Kidney epithelial cell (primary cell): ENCODE results near the gene MYCBPAP. TPM values are rescaled to one million over a fixed set of nuclear protein-coding genes. Genes with fewer than 3 reads are reported as not detected.
"Not testable (repeated sequence)": the region's sequence is repeated elsewhere in the genome, so short reads cannot be mapped to it uniquely, and the experiment has no call there.

ENCODE experiments used
- DNase-seq: peaks from one replicate; pipeline ENCODE4 v3.0.0-alpha.2; 2010; ENCODE audit warnings: low read depth
- H3K27me3 ChIP-seq: 2 replicates; pipeline ENCODE4 v1.6.0; 2011; ENCODE audit warnings: low read length; ENCODE audit not compliant: control insufficient read depth, insufficient read depth
- H3K36me3 ChIP-seq: 2 replicates; pipeline ENCODE4 v1.5.1; 2011; ENCODE audit warnings: low read length; ENCODE audit not compliant: control insufficient read depth, insufficient read depth
- H3K4me3 ChIP-seq: 2 replicates; pipeline ENCODE4 v1.5.1; 2011; ENCODE audit warnings: low read depth, mild to moderate bottlenecking, control low read depth, low read length
- total RNA-seq: library from RNA; depleted of rRNA; stranded (reverse); fragments of >200 nt; gene quantifications from 2 replicates; pipeline ENCODE4 v1.2.3, GENCODE V29; 2015
- TF ChIP-seq, protein P1 (sequence below): IDR thresholded peaks from 2 replicates; pipeline ENCODE4 v1.5.1; 2011; ENCODE audit warnings: mild to moderate bottlenecking, moderate library complexity, low read length, control low read depth, inconsistent platforms; ENCODE audit not compliant: insufficient read depth, poor library complexity, severe bottlenecking

The MYCBPAP gene
- total RNA-seq, 1 donor from 2014 or later: 0.50 TPM

DNA sequence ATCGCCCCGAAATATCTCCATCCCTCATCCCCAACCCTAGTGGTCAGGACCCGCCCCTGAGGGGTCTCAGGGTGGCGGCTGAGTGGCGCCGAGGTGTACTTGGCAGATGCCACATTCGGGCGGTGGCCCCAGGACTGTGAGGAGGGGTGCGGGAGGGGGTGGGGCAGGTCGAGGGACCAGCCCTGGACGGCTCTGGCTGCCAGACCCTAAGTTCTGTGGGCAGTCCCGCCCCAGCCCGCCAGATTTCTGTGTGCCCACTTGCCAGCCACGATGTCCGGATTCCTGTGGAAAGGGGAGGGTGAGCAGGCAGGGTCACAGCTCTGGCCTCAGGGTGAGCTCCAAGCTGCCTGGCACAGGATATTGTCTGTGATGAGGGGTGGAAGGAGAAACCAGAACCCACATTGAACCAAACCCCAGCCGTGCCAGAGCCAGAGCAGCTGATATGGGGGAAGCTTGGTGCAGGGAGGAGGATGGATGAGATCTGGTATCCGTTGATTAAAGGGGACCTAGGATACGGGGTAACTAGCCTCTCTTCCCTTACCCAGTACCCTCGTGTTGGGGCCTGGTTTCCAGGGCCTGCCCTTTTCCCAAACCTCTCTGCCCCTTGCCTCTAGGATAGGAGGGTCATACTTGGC is 38.5 kb upstream of the MYCBPAP start:
- DNase-seq: no peak
- TF ChIP-seq, protein P1, sequence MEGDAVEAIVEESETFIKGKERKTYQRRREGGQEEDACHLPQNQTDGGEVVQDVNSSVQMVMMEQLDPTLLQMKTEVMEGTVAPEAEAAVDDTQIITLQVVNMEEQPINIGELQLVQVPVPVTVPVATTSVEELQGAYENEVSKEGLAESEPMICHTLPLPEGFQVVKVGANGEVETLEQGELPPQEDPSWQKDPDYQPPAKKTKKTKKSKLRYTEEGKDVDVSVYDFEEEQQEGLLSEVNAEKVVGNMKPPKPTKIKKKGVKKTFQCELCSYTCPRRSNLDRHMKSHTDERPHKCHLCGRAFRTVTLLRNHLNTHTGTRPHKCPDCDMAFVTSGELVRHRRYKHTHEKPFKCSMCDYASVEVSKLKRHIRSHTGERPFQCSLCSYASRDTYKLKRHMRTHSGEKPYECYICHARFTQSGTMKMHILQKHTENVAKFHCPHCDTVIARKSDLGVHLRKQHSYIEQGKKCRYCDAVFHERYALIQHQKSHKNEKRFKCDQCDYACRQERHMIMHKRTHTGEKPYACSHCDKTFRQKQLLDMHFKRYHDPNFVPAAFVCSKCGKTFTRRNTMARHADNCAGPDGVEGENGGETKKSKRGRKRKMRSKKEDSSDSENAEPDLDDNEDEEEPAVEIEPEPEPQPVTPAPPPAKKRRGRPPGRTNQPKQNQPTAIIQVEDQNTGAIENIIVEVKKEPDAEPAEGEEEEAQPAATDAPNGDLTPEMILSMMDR: no peak
- peaks cover 39% of the 10 kb centered on the region for H3K27me3 ChIP-seq
- no peaks in the 10 kb centered on the region for H3K36me3 ChIP-seq
- no peak overlapping the region for H3K4me3 ChIP-seq

DNA sequence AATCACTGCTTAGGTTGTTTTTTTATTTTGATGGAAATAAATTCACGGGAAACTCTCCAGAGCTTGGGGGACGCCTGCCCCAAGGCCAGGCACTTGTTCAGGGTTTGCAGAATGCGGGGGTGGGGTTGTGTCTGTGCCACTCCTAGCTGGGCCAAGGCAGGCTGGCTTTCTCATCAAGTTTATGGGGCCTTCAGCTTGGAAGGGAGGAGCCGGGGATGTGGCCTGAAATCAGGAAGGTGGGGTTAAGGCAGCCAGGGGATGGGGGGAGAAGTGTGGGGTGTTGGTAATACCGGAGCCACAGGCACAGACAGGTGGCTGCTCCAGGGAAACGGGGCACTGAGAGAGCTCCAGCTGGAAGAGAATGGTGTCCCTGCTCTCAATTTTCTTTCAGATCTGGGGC is 37.8 kb upstream of the MYCBPAP start:
- H3K36me3 ChIP-seq: no peaks in the 10 kb centered on the region
- TF ChIP-seq, protein P1: no peak

DNA sequence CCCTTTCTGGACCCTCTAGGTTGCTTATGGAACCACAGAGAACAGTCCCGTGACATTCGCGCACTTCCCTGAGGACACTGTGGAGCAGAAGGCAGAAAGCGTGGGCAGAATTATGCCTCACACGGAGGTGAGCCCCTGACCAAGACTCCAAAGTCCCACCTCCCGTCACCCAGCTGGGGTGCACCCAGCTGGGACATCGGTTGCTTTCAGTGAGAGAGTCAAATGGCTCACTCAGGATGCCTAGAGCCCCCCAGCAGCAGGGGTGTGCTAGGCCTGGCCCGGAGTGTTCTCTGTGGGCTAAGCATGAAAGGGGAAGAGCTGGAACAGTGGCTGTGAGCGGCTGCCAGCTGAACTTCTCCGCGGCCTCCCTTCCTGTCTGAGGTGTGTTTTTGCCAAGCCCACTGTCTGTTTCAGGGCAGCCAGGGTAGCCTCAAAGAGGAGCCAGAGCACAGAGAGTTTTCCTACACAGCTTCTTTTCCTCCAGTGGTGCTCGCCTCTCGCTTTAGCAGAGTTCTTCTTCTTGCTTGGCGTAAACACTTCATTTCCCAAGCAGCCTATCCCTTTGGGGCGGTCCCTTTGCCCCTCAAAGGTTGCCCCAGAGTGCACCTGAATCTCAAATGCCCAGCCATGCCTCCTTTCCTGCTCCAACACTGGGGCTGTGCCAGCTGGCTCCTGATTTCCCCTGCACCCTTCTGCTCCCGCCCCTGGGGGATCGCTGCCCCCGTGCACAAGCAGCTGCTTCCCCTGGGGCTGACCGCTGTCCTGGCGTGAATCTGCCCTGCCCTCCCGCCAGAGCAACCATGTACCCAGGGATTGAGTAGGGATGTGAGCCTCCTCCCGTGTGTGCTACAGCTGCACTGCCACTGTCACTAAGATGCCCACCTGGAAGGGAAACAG is 37.0 kb upstream of the MYCBPAP start:
- H3K36me3 ChIP-seq: no peaks in the 10 kb centered on the region
- TF ChIP-seq, protein P1: no peak
- H3K27me3 ChIP-seq: peaks cover 39% of the 10 kb centered on the region
- no peak for DNase-seq
- H3K4me3 ChIP-seq: no peak overlapping the region

More for the DNA sequence above, 37.8 kb upstream of the MYCBPAP start:
- no peak overlapping the region for H3K4me3 ChIP-seq
- DNase-seq: no peak
- peaks cover 39% of the 10 kb centered on the region for H3K27me3 ChIP-seq

DNA sequence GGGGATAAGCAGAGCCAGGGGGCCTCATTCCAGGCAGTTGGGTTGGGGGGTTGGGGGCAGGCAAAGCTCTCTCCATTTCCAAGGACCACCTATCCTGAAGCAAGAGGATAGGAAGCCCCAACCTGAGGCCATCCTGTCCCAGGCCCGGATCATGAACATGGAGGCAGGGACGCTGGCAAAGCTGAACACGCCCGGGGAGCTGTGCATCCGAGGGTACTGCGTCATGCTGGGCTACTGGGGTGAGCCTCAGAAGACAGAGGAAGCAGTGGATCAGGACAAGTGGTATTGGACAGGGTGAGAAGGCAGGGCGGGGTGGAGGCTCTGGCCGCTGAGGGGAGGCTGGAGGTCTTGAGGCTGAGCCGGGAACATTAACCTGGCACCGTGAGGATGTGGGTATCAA is 36.0 kb upstream of the MYCBPAP start:
- DNase-seq: no peak
- TF ChIP-seq, protein P1: no peak
- Histone ChIP-seq H3K27me3 (peaks cover 32% of the 10 kb centered on the region), H3K36me3 (no peaks in the 10 kb centered on the region), H3K4me3 (no peak overlapping the region)

DNA sequence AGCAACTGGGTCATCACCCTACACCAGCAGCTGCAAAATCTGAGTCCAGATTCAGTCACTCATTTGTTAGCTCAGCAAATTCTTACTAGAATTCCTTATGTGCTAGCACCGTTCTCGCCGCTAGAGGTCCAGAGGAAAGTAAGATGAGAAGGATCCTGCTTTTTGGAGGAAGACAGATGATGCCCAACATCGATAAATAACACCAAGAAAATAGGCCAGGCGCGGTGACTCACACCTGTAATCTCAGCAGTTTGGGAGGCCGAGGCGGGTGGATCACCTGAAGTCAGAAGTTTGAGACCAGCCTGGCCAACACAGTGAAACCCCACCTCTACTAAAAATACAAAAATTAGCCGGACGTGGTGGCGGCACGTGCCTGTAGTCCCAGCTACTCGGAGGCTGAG is 35.5 kb upstream of the MYCBPAP start:
- not testable (repeated sequence) for DNase-seq, H3K36me3 ChIP-seq, H3K4me3 ChIP-seq
- H3K27me3 ChIP-seq: peaks cover 29% of the 10 kb centered on the region
- TF ChIP-seq, protein P1: peak; percentile 46
